Measurements from ENCODE around the gene ACADVL.

ACADVL gene

GRCh38 chr17:7207120-7208001 lies 12.4 kb upstream of the ACADVL start:
- H3K4me2 ChIP-seq (ENCODE audit: insufficient read depth, low read length, poor library complexity, severe bottlenecking), result peak overlapping the region; percentile 37
- peak overlapping the region; percentile 79 for H4K91ac ChIP-seq (ENCODE audit: low read depth, low read length, poor library complexity)
- H3K4me1 ChIP-seq (ENCODE audit: control insufficient read depth in 2 of 2, insufficient read depth in 1 of 2, low read depth in 1 of 2, low read length in 2 of 2), result peaks cover 45 to 48% of the 10 kb centered on the region in 2 donors
- peak overlapping the region; percentile 88 for H3K18ac ChIP-seq (ENCODE audit: low read length)
- peak overlapping the region; percentile 80 for H3K9ac ChIP-seq (ENCODE audit: low read depth, low read length, poor library complexity)
- peaks cover 8% of the 10 kb centered on the region for H3K79me1 ChIP-seq (ENCODE audit: low read depth, low read length)
- no peak overlapping the region for H2BK120ac ChIP-seq (ENCODE audit: low read depth, low read length)
- no peak overlapping the region for H2BK5ac ChIP-seq (ENCODE audit: low read length)
- H2BK12ac ChIP-seq (ENCODE audit: low read length), result peak overlapping the region; percentile 95
- H3K4ac ChIP-seq (ENCODE audit: low read length), result peak overlapping the region; percentile 71
- H2BK15ac ChIP-seq (ENCODE audit: low read length), result peak overlapping the region; percentile 59
- H3K27me3 ChIP-seq (ENCODE audit: control insufficient read depth in 3 of 3, insufficient read depth in 3 of 3, low read depth in 1 of 3, low read length in 3 of 3), result no peaks in the 10 kb centered on the region
- H2AFZ ChIP-seq (ENCODE audit: low read length), result no peak overlapping the region
- peaks cover 14 to 20% of the 10 kb centered on the region in 2 donors for H3K36me3 ChIP-seq (replicated peaks in 1 of 2; ENCODE audit: control insufficient read depth in 2 of 2, insufficient read depth in 2 of 2, low read length in 2 of 2)
- peak overlapping the region; percentile 79 for H3K14ac ChIP-seq (ENCODE audit: low read length)
- H3K9me3 ChIP-seq (replicated peaks in 1 of 2; ENCODE audit: control insufficient read depth in 2 of 2, insufficient read depth in 1 of 2, low read depth in 1 of 2, low read length in 2 of 2), result peaks cover 0 to 3% of the 10 kb centered on the region in 2 donors
- H3K4me3 ChIP-seq (ENCODE audit: low read length in 2 of 2), result peak overlapping the region in 1 of 2 donors; percentile 66
- no peak for DNase-seq (ENCODE audit: low spot score)
- no CpG with 5 or more reads among the region's 24 CpGs for WGBS, 2 donors (ENCODE audit: extremely low coverage in 2 of 2, insufficient read length in 2 of 2, insufficient replicate concordance in 1 of 2)
- H2AK5ac ChIP-seq (ENCODE audit: low read depth, low read length), result peak overlapping the region; percentile 67
- H4K8ac ChIP-seq (ENCODE audit: low read depth, low read length), result no peak overlapping the region
- H3K27ac ChIP-seq (replicated peaks; ENCODE audit: low read length), result peak overlapping the region; percentile 52
- peak overlapping the region; percentile 96 for H3K23ac ChIP-seq (ENCODE audit: low read depth, low read length, poor library complexity)

- peaks cover 45 to 48% of the 10 kb centered on the region in 2 donors for H3K4me1 ChIP-seq (ENCODE audit: control insufficient read depth in 2 of 2, insufficient read depth in 1 of 2, low read depth in 1 of 2, low read length in 2 of 2)
- H2BK12ac ChIP-seq (ENCODE audit: low read length), result peak overlapping the region; percentile 95
- no peak overlapping the region for H3K4me3 ChIP-seq (ENCODE audit: low read length in 2 of 2)
- no peak overlapping the region for H4K8ac ChIP-seq (ENCODE audit: low read depth, low read length)
- H3K4ac ChIP-seq (ENCODE audit: low read length), result peak overlapping the region; percentile 69
- H3K27me3 ChIP-seq (ENCODE audit: control insufficient read depth in 3 of 3, insufficient read depth in 3 of 3, low read depth in 1 of 3, low read length in 3 of 3), result no peaks in the 10 kb centered on the region
- DNase-seq (ENCODE audit: low spot score), result no peak
- peak overlapping the region; percentile 70 for H3K18ac ChIP-seq (ENCODE audit: low read length)
- H2AK5ac ChIP-seq (ENCODE audit: low read depth, low read length), result peak overlapping the region; percentile 66
- WGBS, 2 donors (ENCODE audit: extremely low coverage in 2 of 2, insufficient read length in 2 of 2, insufficient replicate concordance in 1 of 2), result no CpG with 5 or more reads among the region's 21 CpGs
- peaks cover 8% of the 10 kb centered on the region for H3K79me1 ChIP-seq (ENCODE audit: low read depth, low read length)
- H3K27ac ChIP-seq (replicated peaks; ENCODE audit: low read length), result peak overlapping the region; percentile 44
- H4K91ac ChIP-seq (ENCODE audit: low read depth, low read length, poor library complexity), result no peak overlapping the region
- H3K36me3 ChIP-seq (replicated peaks in 1 of 2; ENCODE audit: control insufficient read depth in 2 of 2, insufficient read depth in 2 of 2, low read length in 2 of 2), result peaks cover 7 to 12% of the 10 kb centered on the region in 2 donors
- no peak overlapping the region for H2BK120ac ChIP-seq (ENCODE audit: low read depth, low read length)
- no peak overlapping the region for H3K23ac ChIP-seq (ENCODE audit: low read depth, low read length, poor library complexity)
- H3K9me3 ChIP-seq (replicated peaks in 1 of 2; ENCODE audit: control insufficient read depth in 2 of 2, insufficient read depth in 1 of 2, low read depth in 1 of 2, low read length in 2 of 2), result peaks cover 0 to 2% of the 10 kb centered on the region in 2 donors
- no peak overlapping the region for H2AFZ ChIP-seq (ENCODE audit: low read length)
- H3K4me2 ChIP-seq (ENCODE audit: insufficient read depth, low read length, poor library complexity, severe bottlenecking), result peak overlapping the region; percentile 37
- H2BK15ac ChIP-seq (ENCODE audit: low read length), result peak overlapping the region; percentile 8
- H2BK5ac ChIP-seq (ENCODE audit: low read length), result no peak overlapping the region
- H3K14ac ChIP-seq (ENCODE audit: low read length), result no peak overlapping the region
- peak overlapping the region; percentile 51 for H3K9ac ChIP-seq (ENCODE audit: low read depth, low read length, poor library complexity)
Observed at GRCh38 chr17:7208027-7208571, 11.6 kb upstream of the ACADVL start.

- no CpG with 5 or more reads among the region's 9 CpGs for WGBS, 2 donors (ENCODE audit: extremely low coverage in 2 of 2, insufficient read length in 2 of 2, insufficient replicate concordance in 1 of 2)
- Histone ChIP-seq H4K91ac (ENCODE audit: low read depth, low read length, poor library complexity) (no peak overlapping the region), H3K9ac (ENCODE audit: low read depth, low read length, poor library complexity) (peak overlapping the region; percentile 64), H2BK5ac (ENCODE audit: low read length) (no peak overlapping the region), H3K23ac (ENCODE audit: low read depth, low read length, poor library complexity) (no peak overlapping the region), H4K8ac (ENCODE audit: low read depth, low read length) (peak overlapping the region; percentile 92), H2AFZ (ENCODE audit: low read length) (no peak overlapping the region), H3K9me3 (replicated peaks in 1 of 2; ENCODE audit: control insufficient read depth in 2 of 2, insufficient read depth in 1 of 2, low read depth in 1 of 2, low read length in 2 of 2) (peaks cover 0 to 2% of the 10 kb centered on the region in 2 donors), H3K14ac (ENCODE audit: low read length) (no peak overlapping the region), H2BK15ac (ENCODE audit: low read length) (peak overlapping the region; percentile 8), H3K4ac (ENCODE audit: low read length) (peak overlapping the region; percentile 69), H3K4me1 (ENCODE audit: control insufficient read depth in 2 of 2, insufficient read depth in 1 of 2, low read depth in 1 of 2, low read length in 2 of 2) (peaks cover 50 to 52% of the 10 kb centered on the region in 2 donors), H3K79me1 (ENCODE audit: low read depth, low read length) (peaks cover 8% of the 10 kb centered on the region), H2BK120ac (ENCODE audit: low read depth, low read length) (no peak overlapping the region), H3K4me3 (ENCODE audit: low read length in 2 of 2) (peak overlapping the region in 1 of 2 donors; percentile 26), H3K18ac (ENCODE audit: low read length) (peak overlapping the region; percentile 65), H3K36me3 (replicated peaks in 1 of 2; ENCODE audit: control insufficient read depth in 2 of 2, insufficient read depth in 2 of 2, low read length in 2 of 2) (peaks cover 0 to 4% of the 10 kb centered on the region in 2 donors), H3K27ac (replicated peaks; ENCODE audit: low read length) (peak overlapping the region; percentile 44), H3K27me3 (ENCODE audit: control insufficient read depth in 3 of 3, insufficient read depth in 3 of 3, low read depth in 1 of 3, low read length in 3 of 3) (no peaks in the 10 kb centered on the region), H2BK12ac (ENCODE audit: low read length) (peak overlapping the region; percentile 95), H3K4me2 (ENCODE audit: insufficient read depth, low read length, poor library complexity, severe bottlenecking) (peak overlapping the region; percentile 37), H2AK5ac (ENCODE audit: low read depth, low read length) (peak overlapping the region; percentile 77)
- no peak for DNase-seq (ENCODE audit: low spot score)
Observed at GRCh38 chr17:7208754-7209460, 10.8 kb upstream of the ACADVL start.

Measured in neuronal stem cell (in vitro differentiated cells).